ENCODE measurements around the gene BIN2.
"Not testable (repeated sequence)": the region's sequence is repeated elsewhere in the genome, so short reads cannot be mapped to it uniquely, and the experiment has no call there.

BIN2 gene

GRCh38 chr12:51346581-51346980 lies 22.6 kb upstream of the BIN2 start, which contains the start of gene CELA1:
CELA1 (minus strand) TSS chr12:51346679; CDS start chr12:51346638, 41 bp downstream.
- no peak for TF ChIP-seq CTCF (IDR thresholded peaks at IDR 0.05; ENCODE audit: low read depth, low read length, missing control alignments)
- no peak within 1 kb of the TSS for H3K4me3 ChIP-seq (ENCODE audit: low read depth, low read length)
- DNase-seq (ENCODE audit: low read depth): no peak

- DNase-seq (ENCODE audit: low read depth): no peak
- no peak overlapping the region for H3K4me3 ChIP-seq (ENCODE audit: low read depth, low read length)
- TF ChIP-seq CTCF (IDR thresholded peaks at IDR 0.05; ENCODE audit: low read depth, low read length, missing control alignments): no peak
Observed at GRCh38 chr12:51345681-51346080, 21.7 kb upstream of the BIN2 start.

- no peak for DNase-seq (ENCODE audit: low read depth)
- H3K4me3 ChIP-seq (ENCODE audit: low read depth, low read length): no peak overlapping the region
- no peak for TF ChIP-seq CTCF (IDR thresholded peaks at IDR 0.05; ENCODE audit: low read depth, low read length, missing control alignments)
Observed at GRCh38 chr12:51343201-51343600, 19.2 kb upstream of the BIN2 start.

- no peak for TF ChIP-seq CTCF (IDR thresholded peaks at IDR 0.05; ENCODE audit: low read depth, low read length, missing control alignments)
- DNase-seq (ENCODE audit: low read depth): no peak
- H3K4me3 ChIP-seq (ENCODE audit: low read depth, low read length): no peak overlapping the region
Observed at GRCh38 chr12:51342416-51342815, 18.4 kb upstream of the BIN2 start.

- TF ChIP-seq CTCF (IDR thresholded peaks at IDR 0.05; ENCODE audit: low read depth, low read length, missing control alignments): peak; percentile 100
- no peak overlapping the region for H3K4me3 ChIP-seq (ENCODE audit: low read depth, low read length)
- DNase-seq (ENCODE audit: low read depth): peak; percentile 60
Observed at GRCh38 chr12:51341251-51342007, 17.5 kb upstream of the BIN2 start.

- TF ChIP-seq CTCF (IDR thresholded peaks at IDR 0.05; ENCODE audit: low read depth, low read length, missing control alignments): no peak
- no peak overlapping the region for H3K4me3 ChIP-seq (ENCODE audit: low read depth, low read length)
- DNase-seq (ENCODE audit: low read depth): no peak
Observed at GRCh38 chr12:51339750-51340149, 15.8 kb upstream of the BIN2 start.

GRCh38 chr12:51337336-51337735 lies 13.4 kb upstream of the BIN2 start:
- H3K4me3 ChIP-seq (ENCODE audit: low read depth, low read length): not testable (repeated sequence)

More at GRCh38 chr12:51337336-51337735, 13.4 kb upstream of the BIN2 start:
- DNase-seq (ENCODE audit: low read depth): not testable (repeated sequence)
